Measurements from ENCODE around the gene METTL9.

DNA sequence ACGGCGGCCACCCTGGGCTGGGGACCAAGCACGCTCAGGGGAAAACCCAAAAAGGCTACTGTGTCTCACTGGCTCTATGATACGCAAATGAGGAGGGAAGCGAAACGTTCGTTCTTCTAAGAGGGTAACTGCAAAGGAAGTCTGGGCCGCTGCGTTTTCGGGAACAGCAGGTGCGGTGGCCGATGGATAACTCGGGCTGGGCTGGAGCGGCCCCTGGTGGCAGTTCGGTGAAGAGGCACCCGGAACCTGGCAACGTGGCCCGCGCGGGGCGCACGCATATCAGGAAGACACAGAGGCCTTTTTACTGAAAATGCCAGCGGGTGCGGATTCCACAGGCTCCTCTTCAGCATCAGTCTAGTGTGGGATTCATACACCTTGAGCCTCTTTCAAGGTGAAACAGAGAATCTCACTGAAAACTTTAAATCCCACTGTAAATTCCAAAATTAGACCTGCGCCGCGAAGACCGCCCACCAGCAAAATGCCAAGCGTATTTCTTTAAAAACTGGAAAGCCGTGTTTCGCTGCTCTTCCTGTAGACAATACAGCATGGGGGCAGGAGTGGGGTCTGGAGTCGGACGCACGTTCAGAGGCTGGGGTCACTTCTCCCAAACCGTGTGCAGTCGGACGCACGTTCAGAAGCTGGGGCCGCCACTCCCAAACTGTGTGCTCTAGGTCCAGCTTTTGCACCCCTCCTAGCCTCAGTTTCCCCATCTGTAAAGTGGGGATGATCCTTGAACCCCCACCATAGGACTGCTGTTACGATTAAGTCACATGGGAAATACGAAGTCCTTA is 44.4 kb upstream of the METTL9 start:
- no peak for TF ChIP-seq POLR2AphosphoS5 (IDR thresholded peaks at IDR 0.05; ENCODE audit: low read depth, low read length)
- TF ChIP-seq POLR2A (IDR thresholded peaks at IDR 0.05; ENCODE audit: low read depth, low read length) = no peak
- TF ChIP-seq TAF1 (IDR thresholded peaks at IDR 0.05; ENCODE audit: borderline replicate concordance, low read depth, low read length) = no peak
